Hepatocyte (in vitro differentiated cells): ENCODE results near the gene B3GNT9. TPM values are rescaled to one million over a fixed set of nuclear protein-coding genes. Genes with fewer than 3 reads are reported as not detected.

Experiments used
- DNase-seq: peaks from one replicate; pipeline ENCODE4 v3.0.0-alpha.2; 2016; ENCODE audit warnings: low spot score
- H2AFZ ChIP-seq: fragments of 200-600 bp; sonication (generic); 2 replicates; pipeline ENCODE4 v1.6.0; 2016; ENCODE audit warnings: antibody characterized with exemption, mild to moderate bottlenecking
- H3K27ac ChIP-seq: fragments of 200-600 bp; sonication (generic); 2 replicates; pipeline ENCODE4 v1.5.1; 2016; ENCODE audit warnings: mild to moderate bottlenecking
- H3K27me3 ChIP-seq: fragments of 200-600 bp; sonication (generic); 2 replicates; pipeline ENCODE4 v1.6.1; 2016
- H3K36me3 ChIP-seq: fragments of 200-600 bp; sonication (generic); replicated peaks from 2 replicates; pipeline ENCODE4 v1.5.1; 2016; ENCODE audit warnings: low read depth; ENCODE audit not compliant: insufficient read depth
- H3K4me1 ChIP-seq: fragments of 200-600 bp; sonication (generic); 2 replicates; pipeline ENCODE4 v1.5.1; 2016; ENCODE audit warnings: mild to moderate bottlenecking, moderate library complexity; ENCODE audit not compliant: insufficient read depth
- H3K4me2 ChIP-seq: fragments of 200-600 bp; sonication (generic); 2 replicates; pipeline ENCODE4 v1.6.0; 2016
- H3K4me3 ChIP-seq: fragments of 200-600 bp; sonication (generic); 2 replicates; pipeline ENCODE4 v1.5.1; 2016; ENCODE audit warnings: mild to moderate bottlenecking
- H3K79me2 ChIP-seq: fragments of 200-600 bp; sonication (generic); 2 replicates; pipeline ENCODE4 v1.6.0; 2017; ENCODE audit warnings: mild to moderate bottlenecking
- H3K9me2 ChIP-seq: fragments of 200-600 bp; sonication (generic); replicated peaks from 2 replicates; pipeline ENCODE4 v1.6.0; 2017; ENCODE audit warnings: mild to moderate bottlenecking; ENCODE audit not compliant: insufficient read depth
- H3K9me3 ChIP-seq: fragments of 200-600 bp; sonication (generic); 2 replicates; pipeline ENCODE4 v1.5.1; 2016; ENCODE audit warnings: low read depth, mild to moderate bottlenecking
- H4K20me1 ChIP-seq: fragments of 200-600 bp; sonication (generic); 2 replicates; pipeline ENCODE4 v1.6.0; 2016; ENCODE audit warnings: mild to moderate bottlenecking; ENCODE audit not compliant: insufficient read depth, poor library complexity, severe bottlenecking
- EZH2 ChIP-seq: fragments of 200-600 bp; sonication (generic); IDR thresholded peaks from 2 replicates; pipeline ENCODE4 v1.6.1; 2016; ENCODE audit warnings: antibody characterized with exemption, mild to moderate bottlenecking, borderline replicate concordance
- EZH2phosphoT487 ChIP-seq: fragments of 200-600 bp; sonication (generic); IDR thresholded peaks from one replicate; pipeline ENCODE4 v1.6.1; 2018; ENCODE audit warnings: antibody characterized with exemption, mild to moderate bottlenecking, low read depth, moderate library complexity; ENCODE audit not compliant: unreplicated experiment, severe bottlenecking
- WGBS: methylation state at CpG from one replicate; pipeline ENCODE4 v1.1.6; 2016; ENCODE audit warnings: low lambda C conversion rate; ENCODE audit errors: missing lambda C conversion rate; 5-methylcytosine and 5-hydroxymethylcytosine counted together
- polyA plus RNA-seq: library from polyadenylated mRNA; unstranded; fragments of >200 nt; fragmentation: Nextera tagmentation; extraction: Ambion mirVana; gene quantifications from 2 replicates; pipeline ENCODE4 v1.2.1, GENCODE V29; 2016
- total RNA-seq: library from RNA; depleted of rRNA; stranded (reverse); fragments of >200 nt; gene quantifications from 2 replicates; pipeline ENCODE4 v1.2.3, GENCODE V29; 2014
- TF ChIP-seq, protein P1 (sequence below): fragments of 200-600 bp; sonication (generic); IDR thresholded peaks from 2 replicates; pipeline ENCODE4 v1.5.1; 2016; ENCODE audit warnings: antibody characterized with exemption, mild to moderate bottlenecking; ENCODE audit not compliant: poor library complexity

Gene B3GNT9
- total and polyA plus RNA-seq, 2 experiments from 2014 or later = 34.5 to 44.2 TPM

DNA sequence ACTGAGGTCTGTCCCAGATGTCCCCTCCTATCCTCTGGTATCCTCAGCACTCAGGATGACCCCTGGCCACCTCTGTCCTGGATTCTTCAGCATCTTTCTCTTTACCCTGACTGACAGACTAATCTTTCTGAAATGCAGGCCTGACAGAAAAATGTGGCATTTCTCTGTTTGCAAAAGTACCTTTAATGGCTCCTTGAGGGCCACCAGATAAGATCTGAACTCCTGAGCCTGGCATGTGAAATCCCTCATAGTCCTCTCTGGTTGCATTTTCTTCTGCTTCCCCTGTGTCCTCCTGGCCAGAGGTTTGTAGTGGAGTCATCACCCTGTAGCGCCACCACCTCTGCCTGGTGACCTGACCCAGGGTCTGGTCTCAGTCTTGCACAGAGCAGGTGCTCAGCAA, 46.1 kb upstream of the B3GNT9 start:
- H3K4me1 ChIP-seq = peaks cover 15% of the 10 kb centered on the region
- no peak overlapping the region for H2AFZ ChIP-seq
- 87% methylated on average over 1 of the region's 1 CpG for WGBS
- peaks cover 22% of the 10 kb centered on the region for H3K79me2 ChIP-seq
- no peak overlapping the region for H3K27ac ChIP-seq
- no peaks in the 10 kb centered on the region for H4K20me1 ChIP-seq
- H3K9me3 ChIP-seq = no peaks in the 10 kb centered on the region
- no peaks in the 10 kb centered on the region for H3K27me3 ChIP-seq
- H3K4me2 ChIP-seq = no peak overlapping the region
- no peaks in the 10 kb centered on the region for H3K9me2 ChIP-seq
- no peaks in the 10 kb centered on the region for H3K36me3 ChIP-seq
- TF ChIP-seq, protein P1, sequence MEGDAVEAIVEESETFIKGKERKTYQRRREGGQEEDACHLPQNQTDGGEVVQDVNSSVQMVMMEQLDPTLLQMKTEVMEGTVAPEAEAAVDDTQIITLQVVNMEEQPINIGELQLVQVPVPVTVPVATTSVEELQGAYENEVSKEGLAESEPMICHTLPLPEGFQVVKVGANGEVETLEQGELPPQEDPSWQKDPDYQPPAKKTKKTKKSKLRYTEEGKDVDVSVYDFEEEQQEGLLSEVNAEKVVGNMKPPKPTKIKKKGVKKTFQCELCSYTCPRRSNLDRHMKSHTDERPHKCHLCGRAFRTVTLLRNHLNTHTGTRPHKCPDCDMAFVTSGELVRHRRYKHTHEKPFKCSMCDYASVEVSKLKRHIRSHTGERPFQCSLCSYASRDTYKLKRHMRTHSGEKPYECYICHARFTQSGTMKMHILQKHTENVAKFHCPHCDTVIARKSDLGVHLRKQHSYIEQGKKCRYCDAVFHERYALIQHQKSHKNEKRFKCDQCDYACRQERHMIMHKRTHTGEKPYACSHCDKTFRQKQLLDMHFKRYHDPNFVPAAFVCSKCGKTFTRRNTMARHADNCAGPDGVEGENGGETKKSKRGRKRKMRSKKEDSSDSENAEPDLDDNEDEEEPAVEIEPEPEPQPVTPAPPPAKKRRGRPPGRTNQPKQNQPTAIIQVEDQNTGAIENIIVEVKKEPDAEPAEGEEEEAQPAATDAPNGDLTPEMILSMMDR = no peak
- no peak for TF ChIP-seq EZH2phosphoT487
- no peak for TF ChIP-seq EZH2
- DNase-seq = no peak
- H3K4me3 ChIP-seq = no peak overlapping the region

DNA sequence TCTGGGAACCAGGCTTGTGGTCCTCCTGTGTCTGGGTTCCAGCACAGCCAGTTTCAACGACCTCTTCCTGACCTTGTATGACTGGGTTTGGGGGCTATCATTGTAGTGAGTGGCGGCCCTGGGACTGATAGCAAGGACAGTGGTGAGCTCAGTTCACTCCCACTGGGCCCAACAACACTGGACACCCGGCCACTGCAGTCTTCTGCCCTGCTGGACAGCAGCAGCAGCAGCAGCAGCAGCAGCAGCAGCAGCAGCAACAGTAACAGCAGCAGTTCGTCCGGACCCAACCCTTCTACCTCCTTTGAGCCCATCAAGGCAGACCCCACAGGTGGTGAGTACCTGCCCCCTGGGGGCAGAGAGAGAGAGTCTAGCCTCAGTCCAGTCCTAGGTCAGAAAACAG, 44.9 kb upstream of the B3GNT9 start:
- TF ChIP-seq, protein P1 = no peak
- TF ChIP-seq EZH2phosphoT487 (no peak), EZH2 (no peak)
- no peaks in the 10 kb centered on the region for H3K9me3 ChIP-seq
- H3K4me1 ChIP-seq = peaks cover 15% of the 10 kb centered on the region
- no peak overlapping the region for H3K4me3 ChIP-seq
- WGBS = 90% methylated on average over 5 of the region's 5 CpGs
- no peak overlapping the region for H3K4me2 ChIP-seq
- H2AFZ ChIP-seq = no peak overlapping the region
- H3K27me3 ChIP-seq = no peaks in the 10 kb centered on the region
- H4K20me1 ChIP-seq = no peaks in the 10 kb centered on the region
- H3K79me2 ChIP-seq = peaks cover 22% of the 10 kb centered on the region
- DNase-seq = no peak
- no peaks in the 10 kb centered on the region for H3K9me2 ChIP-seq
- H3K36me3 ChIP-seq = no peaks in the 10 kb centered on the region
- H3K27ac ChIP-seq = no peak overlapping the region

DNA sequence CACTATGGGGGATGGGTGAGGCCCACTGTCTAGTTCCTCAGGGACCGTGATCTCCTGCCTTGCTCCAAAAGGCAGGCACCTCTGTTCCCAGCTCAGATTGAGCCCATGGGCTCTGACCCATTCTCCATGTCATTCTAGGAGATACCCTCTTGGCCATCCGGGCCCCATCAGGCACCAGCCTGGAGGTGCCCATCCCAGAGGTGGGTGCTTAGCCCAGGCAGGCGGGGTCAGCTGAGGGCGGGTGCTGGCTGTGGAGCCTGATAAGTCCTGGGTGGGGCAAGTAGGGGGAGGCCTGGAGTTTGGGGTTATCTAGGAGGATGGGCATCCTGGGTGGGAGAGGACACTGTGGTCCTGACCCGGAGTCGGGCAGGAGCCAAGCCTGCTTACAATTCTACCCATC, 43.5 kb upstream of the B3GNT9 start:
- no peaks in the 10 kb centered on the region for H4K20me1 ChIP-seq
- TF ChIP-seq EZH2 (no peak), EZH2phosphoT487 (no peak)
- TF ChIP-seq, protein P1 = no peak
- H3K4me3 ChIP-seq = no peak overlapping the region
- no peak overlapping the region for H3K27ac ChIP-seq
- DNase-seq = no peak
- WGBS = 94% methylated on average over 6 of the region's 6 CpGs
- no peaks in the 10 kb centered on the region for H3K9me2 ChIP-seq
- H3K4me2 ChIP-seq = no peak overlapping the region
- no peaks in the 10 kb centered on the region for H3K27me3 ChIP-seq
- H3K36me3 ChIP-seq = no peaks in the 10 kb centered on the region
- peaks cover 22% of the 10 kb centered on the region for H3K79me2 ChIP-seq
- H2AFZ ChIP-seq = no peak overlapping the region
- H3K4me1 ChIP-seq = peaks cover 15% of the 10 kb centered on the region
- H3K9me3 ChIP-seq = no peaks in the 10 kb centered on the region

DNA sequence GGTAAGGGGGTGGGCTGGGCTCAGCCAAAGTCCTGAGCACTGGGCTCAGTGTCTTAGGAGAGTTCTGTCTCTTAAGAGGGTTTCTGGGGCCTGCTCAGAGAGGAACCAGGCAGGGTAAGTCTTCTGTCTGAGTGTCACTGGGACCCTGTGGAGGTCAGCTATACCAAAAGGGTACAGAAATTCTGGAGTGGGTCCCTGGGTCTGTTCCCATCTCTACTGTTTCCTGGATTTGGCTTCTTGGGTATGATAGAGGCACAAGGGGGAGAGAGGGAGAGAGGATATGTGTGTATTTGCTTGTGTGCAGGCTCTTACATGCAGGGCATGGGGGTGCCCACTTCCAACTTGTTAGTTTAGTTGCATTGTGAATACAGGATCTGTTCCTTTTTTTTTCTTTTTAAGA, 42.7 kb upstream of the B3GNT9 start:
- Histone ChIP-seq H3K4me3 (no peak overlapping the region), H4K20me1 (no peaks in the 10 kb centered on the region), H2AFZ (no peak overlapping the region), H3K27ac (no peak overlapping the region), H3K4me2 (peak overlapping the region; percentile 99), H3K4me1 (peaks cover 12% of the 10 kb centered on the region), H3K79me2 (peaks cover 22% of the 10 kb centered on the region), H3K9me2 (no peaks in the 10 kb centered on the region), H3K27me3 (no peaks in the 10 kb centered on the region), H3K9me3 (no peaks in the 10 kb centered on the region), H3K36me3 (no peaks in the 10 kb centered on the region)
- no peak for TF ChIP-seq EZH2phosphoT487
- TF ChIP-seq, protein P1 = no peak
- TF ChIP-seq EZH2 = no peak
- no peak for DNase-seq
